Measurements from ENCODE around the gene PHF2.

The PHF2 gene

GRCh38 chr9:93540305-93540704 is 36.1 kb upstream of the PHF2 start:
- ChIA-PET CTCF (no interaction called here), POLR2A (ENCODE audit: low non-redundant PET) (no interaction called here)
- TF ChIP-seq, protein P1, sequence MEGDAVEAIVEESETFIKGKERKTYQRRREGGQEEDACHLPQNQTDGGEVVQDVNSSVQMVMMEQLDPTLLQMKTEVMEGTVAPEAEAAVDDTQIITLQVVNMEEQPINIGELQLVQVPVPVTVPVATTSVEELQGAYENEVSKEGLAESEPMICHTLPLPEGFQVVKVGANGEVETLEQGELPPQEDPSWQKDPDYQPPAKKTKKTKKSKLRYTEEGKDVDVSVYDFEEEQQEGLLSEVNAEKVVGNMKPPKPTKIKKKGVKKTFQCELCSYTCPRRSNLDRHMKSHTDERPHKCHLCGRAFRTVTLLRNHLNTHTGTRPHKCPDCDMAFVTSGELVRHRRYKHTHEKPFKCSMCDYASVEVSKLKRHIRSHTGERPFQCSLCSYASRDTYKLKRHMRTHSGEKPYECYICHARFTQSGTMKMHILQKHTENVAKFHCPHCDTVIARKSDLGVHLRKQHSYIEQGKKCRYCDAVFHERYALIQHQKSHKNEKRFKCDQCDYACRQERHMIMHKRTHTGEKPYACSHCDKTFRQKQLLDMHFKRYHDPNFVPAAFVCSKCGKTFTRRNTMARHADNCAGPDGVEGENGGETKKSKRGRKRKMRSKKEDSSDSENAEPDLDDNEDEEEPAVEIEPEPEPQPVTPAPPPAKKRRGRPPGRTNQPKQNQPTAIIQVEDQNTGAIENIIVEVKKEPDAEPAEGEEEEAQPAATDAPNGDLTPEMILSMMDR (conservative IDR thresholded peaks at IDR 0.05; ENCODE audit: low read depth): no peak
- no peak overlapping the region for H3K27ac ChIP-seq
- no peak for DNase-seq (ENCODE audit: low spot score)

- ChIA-PET CTCF (no interaction called here), POLR2A (ENCODE audit: low non-redundant PET) (no interaction called here)
- DNase-seq (ENCODE audit: low spot score): no peak
- H3K27ac ChIP-seq: no peak overlapping the region
- TF ChIP-seq, protein P1 (conservative IDR thresholded peaks at IDR 0.05; ENCODE audit: low read depth): no peak
Observed at GRCh38 chr9:93541005-93541404, 35.4 kb upstream of the PHF2 start.

- H3K27ac ChIP-seq: no peak overlapping the region
- ChIA-PET CTCF (interaction anchor here (0.7 kb wide), 1 partner anchor 9 kb away, joined by 3 read pairs; no protein-coding TSS in a partner anchor), POLR2A (ENCODE audit: low non-redundant PET) (no interaction called here)
- TF ChIP-seq, protein P1 (conservative IDR thresholded peaks at IDR 0.05; ENCODE audit: low read depth): no peak
- DNase-seq (ENCODE audit: low spot score): no peak
Observed at GRCh38 chr9:93541581-93542349, 34.6 kb upstream of the PHF2 start.

GRCh38 chr9:93543117-93543516 is 33.3 kb upstream of the PHF2 start:
- ChIA-PET CTCF (interaction anchor here (1.3 kb wide), 1 partner anchor 23 kb away, joined by 6 read pairs; no protein-coding TSS in a partner anchor), POLR2A (ENCODE audit: low non-redundant PET) (no interaction called here)
- H3K27ac ChIP-seq: no peak overlapping the region
- no peak for DNase-seq (ENCODE audit: low spot score)
- TF ChIP-seq, protein P1 (conservative IDR thresholded peaks at IDR 0.05; ENCODE audit: low read depth): no peak

GRCh38 chr9:93546356-93546755 is 30.0 kb upstream of the PHF2 start:
- POLR2A ChIA-PET (ENCODE audit: low non-redundant PET): no interaction called here
- H3K27ac ChIP-seq: no peak overlapping the region
- DNase-seq (ENCODE audit: low spot score): no peak
- TF ChIP-seq, protein P1 (conservative IDR thresholded peaks at IDR 0.05; ENCODE audit: low read depth): no peak
- CTCF ChIA-PET: no interaction called here

DNA sequence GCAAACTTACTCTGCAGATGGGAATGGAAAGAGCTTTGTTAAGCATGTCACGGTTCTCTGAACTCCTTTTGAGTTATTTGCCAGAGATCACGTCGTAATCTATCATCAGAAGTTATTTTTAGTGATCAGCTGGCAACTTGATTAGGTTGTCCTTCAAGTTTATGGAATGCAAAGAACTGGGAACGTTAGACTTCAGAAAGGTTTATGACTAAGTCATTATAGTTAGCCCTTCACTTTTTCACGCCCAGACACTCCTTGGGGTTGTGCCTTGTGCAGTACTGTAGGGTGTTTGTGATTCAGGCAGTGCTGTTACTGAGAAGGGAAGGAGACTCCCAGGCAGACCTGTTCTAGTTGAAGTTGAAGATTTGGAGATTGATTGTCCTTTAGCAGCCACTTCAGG is 26.8 kb upstream of the PHF2 start:
- TF ChIP-seq, protein P1 (conservative IDR thresholded peaks at IDR 0.05; ENCODE audit: low read depth): no peak
- CTCF ChIA-PET: interaction anchor here (1.5 kb wide), 1 partner anchor 17 kb away, joined by 8 read pairs; no protein-coding TSS in a partner anchor
- H3K27ac ChIP-seq: no peak overlapping the region
- POLR2A ChIA-PET (ENCODE audit: low non-redundant PET): no interaction called here
- DNase-seq (ENCODE audit: low spot score): no peak

Measured in RWPE1 (cell line).